MV-4-11 (cell line): ENCODE results near the gene KDM2A.
A peak's percentile ranks its signal among the peaks of the same experiment; 100 is the strongest.
"Not testable (repeated sequence)": the region's sequence is repeated elsewhere in the genome, so short reads cannot be mapped to it uniquely, and the experiment has no call there.

Experiments used
- DNase-seq: peaks from one replicate; lab custom pipeline; 2025; lab: John Stamatoyannopoulos, UW

The KDM2A gene

GRCh38 chr11:67168911-67169310, 49.8 kb downstream of the KDM2A start:
- DNase-seq = not testable (repeated sequence)

GRCh38 chr11:67174311-67174710, 55.2 kb downstream of the KDM2A start:
- no peak for DNase-seq

GRCh38 chr11:67177399-67178281, 58.6 kb downstream of the KDM2A start:
- no peak for DNase-seq

- DNase-seq = no peak
Measured at GRCh38 chr11:67178421-67178820, 59.4 kb downstream of the KDM2A start.

- DNase-seq = no peak
Measured at GRCh38 chr11:67178878-67179277, 59.8 kb downstream of the KDM2A start.

GRCh38 chr11:67179892-67180490, 60.9 kb downstream of the KDM2A start:
- DNase-seq = no peak

GRCh38 chr11:67194096-67194495, 75.0 kb downstream of the KDM2A start:
- DNase-seq = no peak

GRCh38 chr11:67195971-67196456, 77.0 kb downstream of the KDM2A start:
- peak; percentile 59 for DNase-seq

GRCh38 chr11:67197606-67198005, 78.5 kb downstream of the KDM2A start:
- DNase-seq = no peak

GRCh38 chr11:67198781-67199180, 79.7 kb downstream of the KDM2A start:
- not testable (repeated sequence) for DNase-seq

- no peak for DNase-seq
Measured at GRCh38 chr11:67199751-67200150, 80.7 kb downstream of the KDM2A start.

- no peak for DNase-seq
Measured at GRCh38 chr11:67202028-67202427, 83.0 kb downstream of the KDM2A start.

GRCh38 chr11:67204822-67205221, 85.8 kb downstream of the KDM2A start:
- no peak for DNase-seq

- not testable (repeated sequence) for DNase-seq
Measured at GRCh38 chr11:67209222-67209621, 90.2 kb downstream of the KDM2A start.

GRCh38 chr11:67211656-67212436, 92.8 kb downstream of the KDM2A start:
- peak; percentile 85 for DNase-seq

- DNase-seq = peak; percentile 95
Measured at GRCh38 chr11:67213178-67213621, 94.1 kb downstream of the KDM2A start.

GRCh38 chr11:67227726-67228125, 108.7 kb downstream of the KDM2A start:
- DNase-seq = no peak

- peak; percentile 37 for DNase-seq
Measured at GRCh38 chr11:67230406-67230805, 111.3 kb downstream of the KDM2A start.

GRCh38 chr11:67230886-67231285, 111.8 kb downstream of the KDM2A start:
- no peak for DNase-seq

- DNase-seq = no peak
Measured at GRCh38 chr11:67233584-67234190, 114.6 kb downstream of the KDM2A start.

GRCh38 chr11:67234571-67234970, 115.5 kb downstream of the KDM2A start:
- DNase-seq = not testable (repeated sequence)

GRCh38 chr11:67237574-67237973, 118.5 kb downstream of the KDM2A start:
- DNase-seq = no peak
